Subcutaneous adipose tissue (tissue), 4 donors: ENCODE data around the gene ETV1. TPM values are rescaled to one million over a fixed set of nuclear protein-coding genes. Genes with fewer than 3 reads are reported as not detected.

ENCODE experiments used
- CTCF ChIP-seq: fragments of 450-650 bp; IDR thresholded peaks from one replicate; pipeline ENCODE4 v1.5.1; 2016; ENCODE audit warnings: low read depth, mild to moderate bottlenecking, control low read depth, antibody characterized with exemption, moderate library complexity
- total RNA-seq, 4 donors: library from RNA; depleted of rRNA; stranded (reverse); fragments of >200 nt; gene quantifications; one replicate each; pipeline ENCODE4 v1.1.0, GENCODE V29; 2016

ETV1 gene
- total RNA-seq, 4 donors from 2014 or later, result 0.88 to 3.6 (median 1.8) TPM

- no peak for TF ChIP-seq CTCF
These were observed 12.9 kb downstream of the ETV1 start for GRCh38 chr7:13976594-13976993.

- no peak for TF ChIP-seq CTCF
These were observed 24.4 kb downstream of the ETV1 start for GRCh38 chr7:13965077-13965476.

GRCh38 chr7:13963925-13964324 lies 25.5 kb downstream of the ETV1 start:
- TF ChIP-seq CTCF, result no peak

GRCh38 chr7:13955494-13955893 lies 34.0 kb downstream of the ETV1 start:
- TF ChIP-seq CTCF, result no peak

- TF ChIP-seq CTCF, result no peak
These were observed 36.1 kb downstream of the ETV1 start for GRCh38 chr7:13953368-13953767.

GRCh38 chr7:13952921-13953320 lies 36.5 kb downstream of the ETV1 start:
- TF ChIP-seq CTCF, result no peak

GRCh38 chr7:13949939-13950338 lies 39.5 kb downstream of the ETV1 start:
- no peak for TF ChIP-seq CTCF
